ENCODE measurements around the gene ZFR. TPM values are rescaled to one million over a fixed set of nuclear protein-coding genes. Genes with fewer than 3 reads are reported as not detected.

Gene ZFR
- total RNA-seq, 3 donors from 2014 or later = 91.4 to 140 (median 108) TPM

DNA sequence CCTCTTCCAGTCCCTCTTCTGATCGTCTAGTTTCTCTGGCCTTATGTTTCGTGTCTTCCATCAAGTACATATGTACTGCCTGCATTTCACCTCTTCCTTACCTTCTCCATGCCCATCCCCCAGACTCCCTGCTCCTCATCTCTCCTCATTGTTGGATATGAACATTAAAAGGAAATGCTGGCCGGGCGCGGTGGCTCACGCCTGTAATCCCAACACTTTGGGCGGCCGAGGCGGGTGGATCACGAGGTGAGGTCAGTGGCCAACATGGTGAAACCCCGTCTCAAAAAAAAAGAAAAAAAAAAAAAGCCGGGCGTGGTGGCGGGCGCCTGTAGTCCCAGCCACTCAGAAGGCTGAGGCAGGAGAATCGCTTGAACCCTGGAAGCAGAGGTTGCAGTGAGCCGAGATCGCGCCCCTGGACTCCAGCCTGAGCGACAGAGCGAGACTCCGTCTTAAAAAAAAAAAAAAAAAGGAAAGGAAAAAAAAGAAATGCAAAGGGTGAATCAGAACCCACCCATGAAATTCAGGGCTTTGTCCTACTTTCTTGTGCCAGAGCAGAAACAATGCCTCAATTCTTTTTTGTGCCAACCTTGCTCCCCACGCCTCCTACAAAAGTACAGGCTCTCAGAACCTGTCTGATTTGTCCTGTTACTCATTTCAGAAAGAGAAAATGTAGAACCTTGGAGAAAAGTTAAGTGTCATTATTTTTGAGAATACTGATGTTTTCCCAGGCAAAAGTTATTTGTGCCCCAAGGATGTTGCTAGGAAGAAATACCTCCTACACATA lies 1.5 kb upstream of the ZFR start:
- Histone ChIP-seq H3K27ac (peak overlapping the region; percentile 97 to 99), H3K4me3 (peak overlapping the region in 1 of 3 donors; percentile 20), H3K9me3 (no peaks in the 10 kb centered on the region), H3K4me1 (peaks cover 0 to 16% of the 10 kb centered on the region in 2 donors), H3K27me3 (no peaks in the 10 kb centered on the region), H3K36me3 (no peaks in the 10 kb centered on the region)
- intact Hi-C loops (cut with DNase I; ENCODE audit: low total_unique reads) = no loop called here
- TF ChIP-seq, protein P1, sequence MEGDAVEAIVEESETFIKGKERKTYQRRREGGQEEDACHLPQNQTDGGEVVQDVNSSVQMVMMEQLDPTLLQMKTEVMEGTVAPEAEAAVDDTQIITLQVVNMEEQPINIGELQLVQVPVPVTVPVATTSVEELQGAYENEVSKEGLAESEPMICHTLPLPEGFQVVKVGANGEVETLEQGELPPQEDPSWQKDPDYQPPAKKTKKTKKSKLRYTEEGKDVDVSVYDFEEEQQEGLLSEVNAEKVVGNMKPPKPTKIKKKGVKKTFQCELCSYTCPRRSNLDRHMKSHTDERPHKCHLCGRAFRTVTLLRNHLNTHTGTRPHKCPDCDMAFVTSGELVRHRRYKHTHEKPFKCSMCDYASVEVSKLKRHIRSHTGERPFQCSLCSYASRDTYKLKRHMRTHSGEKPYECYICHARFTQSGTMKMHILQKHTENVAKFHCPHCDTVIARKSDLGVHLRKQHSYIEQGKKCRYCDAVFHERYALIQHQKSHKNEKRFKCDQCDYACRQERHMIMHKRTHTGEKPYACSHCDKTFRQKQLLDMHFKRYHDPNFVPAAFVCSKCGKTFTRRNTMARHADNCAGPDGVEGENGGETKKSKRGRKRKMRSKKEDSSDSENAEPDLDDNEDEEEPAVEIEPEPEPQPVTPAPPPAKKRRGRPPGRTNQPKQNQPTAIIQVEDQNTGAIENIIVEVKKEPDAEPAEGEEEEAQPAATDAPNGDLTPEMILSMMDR (IDR thresholded peaks at IDR 0.05) = no peak
- TF ChIP-seq POLR2AphosphoS5 (IDR thresholded peaks at IDR 0.05) (no peak), POLR2A (IDR thresholded peaks at IDR 0.05) (no peak)
- peak in 1 of 2 donors; percentile 44 for DNase-seq (ENCODE audit: low spot score in 2 of 2)

- H3K9me3 ChIP-seq = no peaks in the 10 kb centered on the region
- H3K4me1 ChIP-seq = peaks cover 0 to 16% of the 10 kb centered on the region in 2 donors
- peak overlapping the region; percentile 97 to 99 for H3K27ac ChIP-seq
- no peaks in the 10 kb centered on the region for H3K36me3 ChIP-seq
- TF ChIP-seq POLR2A (IDR thresholded peaks at IDR 0.05) (no peak), POLR2AphosphoS5 (IDR thresholded peaks at IDR 0.05) (no peak)
- TF ChIP-seq, protein P1 (IDR thresholded peaks at IDR 0.05) = no peak
- DNase-seq (ENCODE audit: low spot score in 2 of 2) = no peak
- intact Hi-C loops (cut with DNase I; ENCODE audit: low total_unique reads) = no loop called here
- peak overlapping the region in 2 of 3 donors; percentile 96 to 97 for H3K4me3 ChIP-seq
- no peaks in the 10 kb centered on the region for H3K27me3 ChIP-seq
Observed at GRCh38 chr5:32445287-32445758, 783 bp upstream of the ZFR start.

- Histone ChIP-seq H3K27me3 (no peaks in the 10 kb centered on the region), H3K4me3 (peak overlapping the region; percentile 96 to 97 (median 96)), H3K4me1 (peaks cover 0 to 16% of the 10 kb centered on the region in 2 donors), H3K36me3 (no peaks in the 10 kb centered on the region), H3K9me3 (no peaks in the 10 kb centered on the region), H3K27ac (peak overlapping the region; percentile 97 to 99)
- peak in 1 of 2 donors; percentile 55 for DNase-seq (ENCODE audit: low spot score in 2 of 2)
- TF ChIP-seq, protein P1 (IDR thresholded peaks at IDR 0.05) = no peak
- no peak for TF ChIP-seq POLR2A (IDR thresholded peaks at IDR 0.05)
- TF ChIP-seq POLR2AphosphoS5 (IDR thresholded peaks at IDR 0.05) = peak in 1 of 3 donors; percentile 23
- intact Hi-C loops (cut with DNase I; ENCODE audit: low total_unique reads) = no loop called here
Observed at GRCh38 chr5:32443541-32444430, 754 bp downstream of the ZFR start.

DNA sequence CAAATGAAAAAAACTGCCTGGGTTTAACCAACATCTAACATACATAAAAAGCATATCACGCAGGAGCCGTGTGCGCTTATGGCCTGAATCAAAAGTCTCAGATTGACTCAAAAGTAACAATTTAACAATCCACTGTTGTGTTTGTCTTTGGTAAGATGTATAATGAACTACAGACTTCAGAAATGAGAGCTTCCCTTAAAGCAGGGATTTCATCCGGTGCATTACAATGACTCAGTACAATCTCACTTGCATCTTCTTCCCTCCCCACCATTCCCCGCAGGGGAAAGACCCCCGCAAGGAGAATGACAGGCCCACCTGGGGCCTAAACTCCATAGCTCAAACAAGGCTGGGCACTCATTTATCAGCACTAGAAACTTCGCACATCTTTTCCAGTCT lies 1.4 kb downstream of the ZFR start:
- H3K4me3 ChIP-seq = peak overlapping the region; percentile 96 to 97 (median 96)
- intact Hi-C loops (cut with DNase I; ENCODE audit: low total_unique reads) = no loop called here
- H3K4me1 ChIP-seq = peaks cover 0 to 16% of the 10 kb centered on the region in 2 donors
- peak overlapping the region; percentile 97 to 99 for H3K27ac ChIP-seq
- DNase-seq (ENCODE audit: low spot score in 2 of 2) = no peak
- TF ChIP-seq, protein P1 (IDR thresholded peaks at IDR 0.05) = no peak
- TF ChIP-seq POLR2A (IDR thresholded peaks at IDR 0.05) (no peak), POLR2AphosphoS5 (IDR thresholded peaks at IDR 0.05) (no peak)
- no peaks in the 10 kb centered on the region for H3K27me3 ChIP-seq
- H3K9me3 ChIP-seq = no peaks in the 10 kb centered on the region
- H3K36me3 ChIP-seq = no peaks in the 10 kb centered on the region
